Activated gamma-delta T cell (primary cell): Measurements from ENCODE around the gene COL17A1.

Source experiments
- DNase-seq: peaks from one replicate; lab custom pipeline; 2025; lab: John Stamatoyannopoulos, UW

COL17A1 gene

DNA sequence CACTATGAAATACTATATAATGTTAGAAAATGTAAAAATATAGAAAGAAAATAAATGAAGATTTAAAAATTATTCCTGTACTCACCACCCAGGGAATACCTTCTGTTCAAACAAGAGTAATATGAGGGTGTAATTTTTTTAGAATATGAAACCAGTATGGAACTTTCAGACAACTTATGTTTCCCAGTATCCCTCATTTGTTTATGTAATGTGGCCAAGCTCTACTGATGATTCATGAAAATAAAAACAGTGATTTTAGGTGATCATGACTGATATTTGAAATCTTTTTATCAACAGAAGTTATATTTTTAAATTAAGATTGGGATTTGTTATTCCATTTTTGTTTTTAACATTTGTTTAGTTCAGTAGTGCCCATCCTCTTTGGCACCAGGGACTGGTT lies 100.0 kb downstream of the COL17A1 start:
- no peak for DNase-seq

GRCh38 chr10:103983367-103983911 lies 102.2 kb downstream of the COL17A1 start:
- DNase-seq = no peak

- DNase-seq = no peak
Observed at GRCh38 chr10:103982639-103983038, 103.0 kb downstream of the COL17A1 start.
